ENCODE results near the gene MED12L. TPM values are rescaled to one million over a fixed set of nuclear protein-coding genes. Genes with fewer than 3 reads are reported as not detected.

MED12L gene
- total and polyA plus RNA-seq, 7 donors: 0.16 to 0.71 (median 0.28) TPM; not detected in 2

- Histone ChIP-seq H3K9me3 (no peaks in the 10 kb centered on the region), H3K36me3 (no peaks in the 10 kb centered on the region), H3K4me1 (no peaks in the 10 kb centered on the region), H3K4me3 (no peak overlapping the region), H3K27ac (no peak overlapping the region), H3K27me3 (no peaks in the 10 kb centered on the region)
- TF ChIP-seq CTCF (IDR thresholded peaks at IDR 0.05) (no peak), EP300 (IDR thresholded peaks at IDR 0.05) (no peak), POLR2AphosphoS5 (IDR thresholded peaks at IDR 0.05) (no peak), POLR2A (IDR thresholded peaks at IDR 0.05) (no peak)
- intact Hi-C loops (cut with DNase I): no loop called here
- WGBS, 2 donors: 92% methylated on average over 3 of the region's 3 CpGs
- DNase-seq: no peak
Measured at GRCh38 chr3:151312972-151313371, 227.5 kb downstream of the MED12L start.

DNA sequence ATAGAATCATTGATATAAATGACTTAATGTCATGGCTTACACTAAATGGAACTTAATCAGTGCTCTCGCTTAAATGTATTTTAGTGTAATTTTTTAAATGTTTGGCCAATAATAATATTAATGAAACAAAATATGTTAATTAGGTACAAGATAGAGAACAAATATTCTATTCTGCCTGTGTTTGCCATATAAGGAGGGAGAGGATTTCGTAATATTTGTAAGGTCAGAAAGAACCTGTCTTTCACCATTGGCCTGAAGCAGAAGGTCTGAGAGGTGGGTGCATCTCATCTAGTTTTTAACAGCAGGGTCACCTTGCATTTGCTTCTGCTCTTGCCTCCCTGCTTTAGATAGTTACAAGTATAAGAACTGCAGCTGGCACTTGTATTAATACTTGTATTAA lies 228.7 kb downstream of the MED12L start:
- Histone ChIP-seq H3K27me3 (no peaks in the 10 kb centered on the region), H3K4me3 (no peak overlapping the region), H3K36me3 (no peaks in the 10 kb centered on the region), H3K27ac (no peak overlapping the region), H3K9me3 (no peaks in the 10 kb centered on the region), H3K4me1 (no peaks in the 10 kb centered on the region)
- 72 to 93% methylated on average over 2 of the region's 2 CpGs for WGBS, 2 donors
- DNase-seq: no peak
- TF ChIP-seq POLR2AphosphoS5 (IDR thresholded peaks at IDR 0.05) (no peak), CTCF (IDR thresholded peaks at IDR 0.05) (no peak), POLR2A (IDR thresholded peaks at IDR 0.05) (no peak), EP300 (IDR thresholded peaks at IDR 0.05) (no peak)
- intact Hi-C loops (cut with DNase I): no loop called here

GRCh38 chr3:151314593-151314992 lies 229.1 kb downstream of the MED12L start:
- no peak overlapping the region for H3K27ac ChIP-seq
- H3K9me3 ChIP-seq: no peaks in the 10 kb centered on the region
- no peak for DNase-seq
- no peaks in the 10 kb centered on the region for H3K4me1 ChIP-seq
- no peak overlapping the region for H3K4me3 ChIP-seq
- intact Hi-C loops (cut with DNase I): no loop called here
- H3K36me3 ChIP-seq: no peaks in the 10 kb centered on the region
- TF ChIP-seq EP300 (IDR thresholded peaks at IDR 0.05) (no peak), POLR2AphosphoS5 (IDR thresholded peaks at IDR 0.05) (no peak)
- H3K27me3 ChIP-seq: no peaks in the 10 kb centered on the region
- WGBS, 2 donors: 93 to 96% methylated on average over 5 of the region's 5 CpGs

DNA sequence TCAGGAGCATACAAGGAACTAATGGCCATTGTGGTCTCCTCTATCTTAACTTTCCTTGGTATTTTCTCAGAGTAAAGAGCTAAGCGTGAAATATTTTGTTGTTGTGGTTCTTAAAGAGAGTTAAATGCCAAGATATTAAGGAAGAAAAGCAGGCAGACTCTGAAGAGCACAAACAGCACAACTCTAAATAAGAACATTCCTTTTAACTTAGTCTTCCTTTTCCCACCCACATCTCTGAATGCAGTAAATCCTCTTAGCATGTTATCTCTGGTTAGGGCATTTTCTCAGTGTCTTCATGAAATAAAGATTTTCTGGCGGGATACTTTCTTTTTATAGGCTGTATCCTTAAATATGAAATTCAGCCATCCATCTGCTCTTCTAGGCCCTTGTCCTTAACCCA lies 229.7 kb downstream of the MED12L start:
- H3K36me3 ChIP-seq: no peaks in the 10 kb centered on the region
- intact Hi-C loops (cut with DNase I): no loop called here
- WGBS, 2 donors: 89 to 93% methylated on average over 2 of the region's 2 CpGs
- DNase-seq: no peak
- TF ChIP-seq CTCF (IDR thresholded peaks at IDR 0.05) (no peak), POLR2A (IDR thresholded peaks at IDR 0.05) (no peak), POLR2AphosphoS5 (IDR thresholded peaks at IDR 0.05) (no peak), EP300 (IDR thresholded peaks at IDR 0.05) (no peak)
- H3K27ac ChIP-seq: no peak overlapping the region
- no peaks in the 10 kb centered on the region for H3K27me3 ChIP-seq
- no peak overlapping the region for H3K4me3 ChIP-seq
- H3K4me1 ChIP-seq: no peaks in the 10 kb centered on the region
- no peaks in the 10 kb centered on the region for H3K9me3 ChIP-seq

- no peak for TF ChIP-seq POLR2A (IDR thresholded peaks at IDR 0.05)
- TF ChIP-seq EP300 (IDR thresholded peaks at IDR 0.05): no peak
- TF ChIP-seq POLR2AphosphoS5 (IDR thresholded peaks at IDR 0.05): no peak
- no peak for TF ChIP-seq CTCF (IDR thresholded peaks at IDR 0.05)
- Histone ChIP-seq H3K36me3 (no peaks in the 10 kb centered on the region), H3K27ac (no peak overlapping the region), H3K27me3 (no peaks in the 10 kb centered on the region), H3K4me1 (no peaks in the 10 kb centered on the region), H3K4me3 (no peak overlapping the region), H3K9me3 (no peaks in the 10 kb centered on the region)
- intact Hi-C loops (cut with DNase I): no loop called here
- WGBS, 2 donors: 86 to 87% methylated on average over 2 of the region's 2 CpGs
- no peak for DNase-seq
Measured at GRCh38 chr3:151315846-151316245, 230.4 kb downstream of the MED12L start.
